Ureter (tissue), 1 donor: ENCODE measurements around the gene EFNA5. TPM values are rescaled to one million over a fixed set of nuclear protein-coding genes. Genes with fewer than 3 reads are reported as not detected.
A peak's percentile ranks its signal among the peaks of the same experiment; 100 is the strongest.

Source experiments
- DNase-seq: peaks from one replicate; pipeline ENCODE4 v3.0.0-alpha.2; 2020; ENCODE audit warnings: low spot score
- total RNA-seq: library from RNA; stranded (reverse); gene quantifications from one replicate; pipeline ENCODE4 v1.2.4, GENCODE V29; 2023
- donor health status: DM: yes; HTN: yes; CAD: no.

EFNA5 gene
- 60.4 TPM for total RNA-seq

DNA sequence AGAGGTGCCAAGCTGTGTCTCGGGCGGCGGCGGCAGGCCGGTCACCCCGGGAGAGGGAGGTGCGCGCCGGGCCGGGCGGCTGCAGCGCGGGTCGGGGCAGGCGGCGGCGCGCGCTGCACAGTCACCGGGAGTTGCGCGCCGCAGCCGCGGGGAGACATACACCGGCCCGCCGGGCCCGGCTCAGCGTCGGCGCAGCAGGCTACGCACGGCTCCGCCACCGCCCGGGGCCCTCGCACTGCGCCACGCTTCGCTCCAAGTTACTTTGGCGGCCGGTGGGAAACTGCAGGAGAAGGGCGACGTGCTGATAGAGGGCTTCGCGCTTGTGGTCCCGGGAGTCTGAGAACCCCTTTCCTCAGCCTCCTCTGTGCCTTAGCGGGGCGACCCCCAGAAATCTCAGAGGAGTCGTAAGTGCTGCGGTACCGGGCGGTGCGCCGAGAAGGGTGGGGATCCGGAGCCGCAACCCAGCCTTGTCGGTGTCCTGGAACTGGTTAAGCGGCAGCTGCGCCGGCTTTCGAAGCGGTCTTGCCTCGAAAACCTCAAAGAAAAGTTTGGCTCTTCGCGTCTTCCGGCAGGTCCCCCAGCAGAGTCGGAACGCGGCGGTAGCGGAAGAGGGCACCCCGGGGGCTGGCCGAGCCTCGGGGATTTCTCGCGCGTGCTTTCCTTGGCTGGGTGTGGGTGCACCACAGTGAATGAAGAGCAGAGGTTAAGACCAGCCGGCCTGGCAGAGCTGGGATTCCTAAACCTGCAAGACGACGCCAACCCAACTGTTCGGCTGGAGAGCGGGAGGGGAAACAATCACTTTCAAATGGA is at the start of gene EFNA5:
Gene EFNA5, minus strand, starts transcription at position 6 of the 810 bp plus-strand sequence.
- peak; percentile 59 for DNase-seq

DNA sequence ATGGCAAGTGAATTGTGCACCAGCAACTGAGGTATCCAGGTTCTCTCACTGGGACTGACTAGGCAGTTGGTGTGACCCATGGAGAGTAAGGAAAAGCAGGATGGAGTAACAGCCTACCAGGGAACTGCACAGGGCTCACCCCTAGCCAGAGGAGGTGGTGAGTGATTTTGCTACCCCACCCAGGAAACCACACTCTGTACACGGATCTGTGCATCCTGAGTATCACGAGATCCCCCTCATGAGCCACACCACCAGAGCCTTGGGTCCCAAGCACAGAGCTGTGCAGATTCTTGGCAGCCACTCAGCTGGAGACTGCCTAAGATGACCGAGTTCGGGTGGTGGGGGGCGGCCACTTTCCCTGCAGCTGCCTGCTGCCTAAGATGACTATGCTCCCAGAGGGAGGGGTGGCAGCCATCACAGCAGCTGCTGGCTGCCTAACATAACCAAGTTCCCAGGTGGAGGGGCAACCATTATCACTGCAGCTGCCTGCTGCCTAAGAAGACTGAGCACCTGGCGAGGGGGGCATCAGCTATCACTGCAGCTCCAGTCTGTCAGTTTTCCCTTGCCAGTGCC is 48.4 kb upstream of the EFNA5 start:
- DNase-seq = no peak

DNA sequence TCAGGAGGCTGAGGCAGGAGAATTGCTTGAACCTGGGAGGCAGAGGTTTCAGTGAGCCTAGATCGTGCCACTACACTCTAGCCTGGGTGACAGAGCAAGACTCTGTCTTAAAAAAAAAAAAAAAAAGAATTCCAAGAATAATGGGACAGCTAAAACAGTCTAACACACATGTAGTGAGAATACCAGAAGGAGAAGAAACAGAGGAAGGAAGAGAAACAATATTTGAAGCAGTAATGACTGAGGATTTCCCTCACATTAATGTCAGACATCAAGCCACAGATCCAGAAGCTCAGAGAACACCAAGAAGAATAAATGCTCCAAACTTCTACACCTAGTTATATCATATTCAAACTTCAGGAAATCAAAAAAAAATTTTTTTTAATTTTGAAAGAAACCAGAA is 47.1 kb upstream of the EFNA5 start:
- DNase-seq = no peak

DNA sequence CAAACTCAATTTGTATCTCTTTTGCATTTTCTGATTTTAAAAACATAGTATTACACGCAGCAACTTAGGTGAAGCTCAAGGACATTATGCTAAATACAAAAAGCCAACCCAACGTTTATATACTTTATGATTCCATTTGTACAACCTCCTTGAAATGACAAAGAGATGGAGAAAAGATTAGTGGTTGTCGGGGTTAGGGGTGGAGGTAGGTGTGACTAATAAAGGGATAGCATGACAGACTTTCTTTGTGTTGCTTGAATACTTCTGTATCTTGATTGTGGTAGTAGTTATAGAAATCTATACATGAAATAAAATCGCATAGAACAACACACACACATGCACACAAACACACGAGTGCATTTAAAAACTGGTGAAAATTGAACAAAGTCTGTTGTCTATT is 42.5 kb upstream of the EFNA5 start:
- no peak for DNase-seq

DNA sequence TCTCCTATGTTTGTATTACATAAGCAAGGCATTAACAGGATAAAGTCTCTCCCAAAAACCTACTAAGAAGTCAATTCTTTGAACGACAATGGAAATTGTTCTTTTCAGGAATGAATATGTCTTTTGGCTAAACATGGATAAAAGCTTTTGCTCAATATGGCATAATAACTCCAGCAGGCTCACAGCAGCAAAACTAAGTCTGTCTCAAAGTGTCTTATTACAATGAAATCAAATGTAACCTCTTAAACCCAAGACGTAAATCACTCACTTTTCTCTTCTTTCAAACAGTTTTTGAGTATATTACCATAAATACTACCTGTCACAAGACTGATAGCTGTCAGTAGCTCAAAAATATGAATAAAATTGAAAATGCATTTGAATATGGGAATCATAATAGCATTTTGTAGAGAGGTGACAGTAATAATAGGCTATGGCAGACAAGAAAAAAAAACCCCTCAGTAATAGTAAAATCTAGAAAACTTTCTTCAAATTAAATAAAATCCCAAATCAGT is 41.7 kb upstream of the EFNA5 start:
- DNase-seq = no peak

DNA sequence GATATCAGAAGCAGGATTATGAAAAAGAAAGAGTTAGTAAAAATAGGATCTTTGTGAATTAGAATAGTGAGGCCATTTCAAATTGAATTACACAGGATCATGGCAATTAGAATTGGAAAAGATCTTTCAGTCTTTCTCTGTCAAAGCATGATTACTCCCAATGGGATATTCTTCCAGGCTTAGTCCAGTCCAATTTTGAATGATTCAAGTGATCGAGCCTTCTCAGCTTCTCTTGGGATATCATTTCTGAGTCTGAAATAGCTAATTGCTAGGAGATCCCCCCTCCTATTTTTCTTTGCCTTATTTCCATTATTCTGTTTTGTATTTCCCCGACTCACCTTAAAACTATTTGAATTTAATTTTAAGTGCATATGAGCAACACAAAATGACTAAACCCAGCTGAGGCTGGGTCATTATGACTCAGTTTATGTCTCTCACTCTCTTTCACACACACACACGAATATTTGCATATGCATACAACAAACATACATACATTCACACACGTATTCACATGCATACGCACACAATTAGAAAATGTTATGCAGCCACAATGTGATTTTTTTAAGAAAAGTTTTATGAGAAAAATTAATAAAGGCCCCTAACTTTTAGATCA is 34.8 kb upstream of the EFNA5 start:
- DNase-seq = no peak

DNA sequence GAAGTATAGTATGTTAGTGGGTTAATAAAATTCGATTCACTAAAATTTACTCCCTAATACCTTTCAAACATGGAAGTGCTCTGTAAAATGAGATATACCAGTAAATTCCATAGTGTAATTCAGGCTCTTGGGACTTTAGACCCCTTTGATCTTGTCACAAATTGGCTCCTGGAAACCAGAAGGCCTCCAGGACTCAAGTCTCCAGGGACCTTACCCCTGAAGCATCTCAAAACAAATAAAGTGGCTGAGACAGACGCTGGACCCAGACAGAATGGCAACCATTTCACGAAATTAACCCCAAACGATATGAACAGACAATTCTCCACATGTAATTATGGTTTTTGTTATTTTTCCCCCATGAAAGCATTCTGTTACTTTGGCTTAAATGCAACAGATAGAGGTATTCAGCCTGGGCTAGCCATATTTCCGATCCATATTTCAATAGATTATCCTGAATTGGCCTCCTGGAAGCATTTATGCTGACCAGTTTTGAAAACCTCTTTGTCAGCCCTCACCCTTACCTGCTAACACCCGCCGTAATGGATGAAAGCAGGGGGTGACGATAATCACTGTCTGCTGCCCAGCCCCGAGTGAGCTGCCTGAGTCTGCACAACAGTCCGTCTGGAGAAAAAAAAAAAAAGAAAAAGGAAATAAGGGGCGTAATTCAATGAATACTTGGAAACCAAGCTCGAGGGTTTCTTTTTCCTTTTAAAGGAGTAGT is 34.1 kb upstream of the EFNA5 start:
- DNase-seq = no peak

DNA sequence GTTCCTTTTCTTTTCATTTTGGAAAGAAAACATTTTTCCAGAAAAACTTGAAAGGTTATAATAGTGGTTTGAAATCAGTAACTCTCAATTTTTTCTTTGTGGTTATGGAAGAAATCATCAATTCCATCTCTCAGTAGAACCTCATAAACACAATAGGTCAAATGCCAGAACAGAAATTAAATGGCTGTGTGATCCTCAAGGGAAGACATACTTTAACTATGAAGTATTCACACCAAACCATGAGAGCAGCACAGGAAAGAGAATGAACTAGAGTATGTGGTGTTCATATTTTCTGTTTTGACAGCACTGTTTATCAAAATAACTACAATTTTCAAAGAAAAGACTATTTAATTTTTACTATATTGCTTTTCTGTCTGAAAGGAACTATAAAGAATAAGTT is 29.7 kb upstream of the EFNA5 start:
- DNase-seq = no peak

DNA sequence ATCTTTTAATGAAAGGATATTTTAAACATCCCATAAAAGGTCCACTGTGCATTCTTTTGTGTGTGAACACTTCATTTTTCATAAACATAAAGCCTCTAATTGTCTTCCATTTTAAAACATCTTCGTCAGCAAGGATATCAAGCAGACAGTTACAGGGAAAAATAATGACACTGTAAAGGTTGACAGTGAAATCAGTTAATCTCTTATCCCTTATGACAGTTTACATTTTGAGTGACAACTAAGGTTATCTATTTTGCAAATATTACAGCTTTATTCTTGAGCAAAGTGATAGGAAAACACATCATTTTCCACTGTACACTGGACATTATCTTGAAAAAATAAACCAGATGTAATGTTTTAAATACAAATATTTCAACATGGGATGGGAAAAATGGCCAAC is 28.7 kb upstream of the EFNA5 start:
- no peak for DNase-seq

DNA sequence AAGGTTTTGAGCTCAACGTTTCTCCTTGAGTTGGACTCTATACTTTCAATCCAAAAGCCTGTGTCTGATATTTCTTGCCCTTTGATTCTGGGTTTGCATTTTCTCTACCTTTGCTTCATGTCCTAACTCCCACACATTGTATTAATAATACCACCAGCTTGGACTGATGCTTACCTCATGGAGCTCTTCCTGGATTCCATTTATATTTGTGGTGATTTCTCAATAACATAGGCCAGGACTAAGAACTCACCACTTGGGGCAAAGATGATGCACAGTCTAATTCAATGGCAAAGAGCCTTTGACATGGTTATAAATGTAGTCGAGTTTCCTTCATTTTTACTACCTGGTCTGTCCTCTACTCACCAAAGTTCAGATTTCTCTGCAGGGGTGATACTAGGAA is 27.5 kb upstream of the EFNA5 start:
- DNase-seq = no peak

DNA sequence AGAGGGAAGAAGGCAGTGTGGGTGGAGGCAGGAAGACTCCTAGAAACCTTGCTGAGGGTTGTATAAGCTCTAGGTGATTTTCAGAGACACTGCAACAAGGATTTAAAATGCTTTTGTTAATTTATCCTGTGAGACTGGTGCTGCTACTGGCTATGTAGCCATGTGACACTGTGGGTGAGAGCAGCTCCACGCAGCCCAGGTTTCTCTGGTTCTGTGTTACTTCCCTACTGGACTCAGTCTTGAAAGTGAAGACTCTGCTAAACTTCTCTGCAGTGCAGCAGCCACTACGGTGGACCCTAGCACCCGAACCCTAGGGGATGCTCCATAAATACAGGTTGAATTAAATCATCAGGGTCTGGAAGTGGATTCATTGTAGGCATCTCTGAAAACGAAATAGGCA is 25.8 kb upstream of the EFNA5 start:
- no peak for DNase-seq

DNA sequence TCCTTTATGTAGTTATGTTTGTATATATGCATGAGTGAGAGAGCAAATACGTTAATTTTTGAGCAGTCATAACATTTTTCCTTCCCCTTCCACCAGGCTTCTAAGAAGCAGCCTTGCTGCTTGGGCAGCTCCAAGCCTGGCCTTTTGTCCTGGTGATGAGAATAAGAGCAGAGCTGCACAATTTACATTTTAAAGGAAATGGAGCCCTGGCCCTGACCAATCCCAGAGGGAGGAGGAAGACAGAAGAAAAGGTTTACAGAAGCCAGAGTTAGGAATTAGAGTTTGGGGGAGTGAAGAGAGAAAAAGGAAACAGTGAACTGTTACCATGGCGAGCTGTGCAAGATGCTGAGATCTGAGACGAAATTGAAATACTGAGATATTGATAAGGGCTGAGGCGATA is 25.3 kb upstream of the EFNA5 start:
- no peak for DNase-seq

DNA sequence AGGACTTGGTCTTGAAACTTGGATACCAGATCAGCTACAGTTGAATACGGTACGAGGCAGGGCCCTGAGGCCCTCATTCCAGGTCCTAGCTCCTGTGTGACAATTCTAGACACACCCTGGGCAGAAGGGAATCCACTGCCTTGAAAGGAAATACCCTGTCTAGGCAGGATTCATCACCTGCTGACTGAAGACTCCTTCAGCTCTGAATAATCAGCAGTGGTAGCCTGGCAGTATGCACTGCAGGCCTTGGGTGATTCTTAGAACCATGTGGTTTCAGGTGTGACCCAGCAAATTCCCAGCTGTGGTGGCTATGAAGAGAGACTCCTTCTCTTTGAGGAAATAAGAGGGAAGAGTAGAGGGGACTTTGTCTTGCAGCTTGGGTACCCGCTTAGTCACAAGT is 17.2 kb upstream of the EFNA5 start:
- DNase-seq = no peak

DNA sequence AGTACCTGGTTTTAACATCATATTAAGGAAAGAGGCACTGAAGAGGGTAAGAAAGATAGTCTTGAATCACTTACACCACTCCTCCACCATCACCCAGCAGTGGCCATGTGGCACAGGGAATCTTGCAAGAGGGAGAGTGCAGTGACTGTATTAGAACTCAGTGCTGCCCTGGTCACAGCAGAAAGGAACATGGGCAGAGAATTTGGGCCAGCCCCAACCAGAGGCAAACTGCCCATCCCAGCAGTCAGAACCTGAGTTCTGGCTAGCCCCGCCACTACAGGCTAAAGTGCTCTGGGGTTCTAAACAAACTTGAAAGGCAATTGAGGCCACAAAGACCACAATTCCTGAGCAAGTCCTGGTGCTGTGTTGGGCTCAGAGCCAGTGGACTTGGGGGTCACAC is 16.7 kb upstream of the EFNA5 start:
- no peak for DNase-seq

DNA sequence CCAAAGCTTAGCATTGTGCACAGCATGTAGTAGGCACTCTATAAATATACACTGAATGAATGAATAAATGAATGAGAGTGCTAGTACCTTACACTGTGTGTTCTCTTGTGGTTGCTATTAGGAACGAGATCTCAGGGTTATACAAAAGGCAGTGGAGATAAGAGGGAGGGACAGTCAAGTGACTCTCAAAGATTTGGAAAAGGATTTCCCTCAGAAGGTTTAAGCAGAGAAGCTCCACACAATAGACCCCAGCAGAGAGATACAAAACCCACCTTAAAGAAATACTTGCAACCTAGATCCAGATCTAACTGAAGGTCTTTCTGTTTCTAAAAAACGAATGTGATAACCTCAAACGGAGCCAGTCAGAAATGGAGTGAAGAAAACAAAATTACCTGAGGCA is 11.8 kb upstream of the EFNA5 start:
- DNase-seq = no peak

DNA sequence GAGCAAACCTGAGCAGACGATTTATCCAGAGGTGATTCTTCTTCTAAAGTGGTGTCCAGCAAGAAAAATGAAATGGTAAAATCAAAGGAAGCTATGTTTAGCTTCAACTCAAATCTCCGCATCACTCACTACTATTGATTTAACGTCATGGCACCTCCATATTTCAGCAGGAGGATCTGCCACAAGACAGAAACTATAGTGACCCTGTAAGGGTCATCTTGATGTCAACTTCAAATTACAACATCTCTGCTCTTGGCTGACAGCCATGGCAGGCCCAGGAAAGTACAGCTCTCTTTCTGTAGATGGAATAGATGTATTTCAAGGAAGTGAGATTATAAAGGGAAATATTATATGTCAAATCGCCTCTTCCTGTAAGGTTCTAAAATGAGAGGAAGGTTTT is 10.1 kb upstream of the EFNA5 start:
- DNase-seq = no peak

DNA sequence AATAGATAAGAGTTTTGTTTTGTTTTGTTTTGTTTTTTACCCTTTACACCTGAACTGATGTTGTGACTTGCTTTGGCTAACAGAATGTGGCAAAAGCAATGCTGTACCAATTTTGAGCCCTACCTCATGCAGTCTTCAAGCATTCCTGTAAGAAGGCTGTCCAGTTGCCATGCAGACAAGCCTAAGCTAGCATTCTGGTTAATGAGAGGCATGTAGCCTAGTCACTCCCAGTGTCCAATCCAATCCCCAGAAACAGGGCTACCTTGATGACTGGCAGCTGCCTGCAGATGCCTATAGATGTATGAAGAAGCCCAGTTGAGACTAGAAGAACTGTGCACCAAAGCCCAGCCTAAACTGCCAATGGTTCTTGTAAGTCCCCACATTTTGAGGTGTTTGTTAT is 9.4 kb upstream of the EFNA5 start:
- no peak for DNase-seq

DNA sequence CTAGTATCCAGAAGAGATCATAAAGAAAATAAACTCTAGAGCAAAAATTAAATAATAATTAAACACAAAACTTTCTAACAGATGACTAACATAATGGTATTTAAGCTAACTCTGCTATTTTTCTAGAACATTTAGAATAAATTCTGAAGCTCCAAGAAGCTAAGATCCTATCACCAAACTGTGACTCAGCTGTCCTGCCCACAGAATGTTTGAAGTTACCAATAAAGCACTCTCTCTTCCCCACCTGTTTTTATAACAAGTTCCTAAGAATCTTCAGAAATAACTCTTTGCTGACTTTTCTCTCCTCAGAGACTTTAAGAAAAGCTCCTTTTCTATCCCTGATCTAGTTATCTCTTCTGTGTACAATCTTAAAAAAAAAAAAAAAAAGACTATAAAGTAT is 6.0 kb upstream of the EFNA5 start:
- DNase-seq = no peak

DNA sequence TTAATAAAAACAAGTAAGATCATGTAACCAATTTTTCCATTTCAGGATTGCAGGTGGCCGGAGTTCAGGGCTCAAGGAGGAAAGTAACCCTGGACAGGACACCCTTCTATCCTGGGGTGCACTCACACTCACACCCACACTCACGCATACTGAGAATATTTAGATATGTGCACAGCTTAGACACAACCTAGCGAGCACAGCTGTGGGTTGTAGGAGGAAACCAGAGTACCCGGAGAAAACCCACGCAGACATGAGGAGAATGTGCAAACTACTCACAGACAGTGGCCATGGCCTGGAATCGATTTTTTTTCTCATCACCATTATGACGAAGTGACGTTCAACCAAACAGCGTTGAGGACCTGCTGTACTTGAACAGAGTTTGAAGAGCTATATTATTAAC is 4.5 kb upstream of the EFNA5 start:
- no peak for DNase-seq

DNA sequence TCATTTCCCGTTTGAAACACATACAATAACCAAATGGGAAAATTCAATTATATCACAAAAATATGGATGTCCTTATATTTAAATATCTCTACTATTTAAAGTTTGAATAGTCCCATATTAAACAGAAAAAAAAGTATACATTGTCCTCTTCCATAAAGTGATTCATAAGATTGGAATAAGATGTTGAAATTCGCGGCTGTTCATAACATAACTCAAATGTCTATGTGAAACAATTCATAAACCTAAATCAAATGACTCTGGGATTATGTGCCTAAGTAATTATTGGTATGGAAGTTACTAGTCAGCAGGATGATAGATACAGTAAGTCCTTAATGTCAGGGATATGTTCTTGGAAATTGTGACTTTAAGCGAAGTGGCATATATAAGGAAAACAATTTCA is 3.9 kb upstream of the EFNA5 start:
- DNase-seq = no peak

DNA sequence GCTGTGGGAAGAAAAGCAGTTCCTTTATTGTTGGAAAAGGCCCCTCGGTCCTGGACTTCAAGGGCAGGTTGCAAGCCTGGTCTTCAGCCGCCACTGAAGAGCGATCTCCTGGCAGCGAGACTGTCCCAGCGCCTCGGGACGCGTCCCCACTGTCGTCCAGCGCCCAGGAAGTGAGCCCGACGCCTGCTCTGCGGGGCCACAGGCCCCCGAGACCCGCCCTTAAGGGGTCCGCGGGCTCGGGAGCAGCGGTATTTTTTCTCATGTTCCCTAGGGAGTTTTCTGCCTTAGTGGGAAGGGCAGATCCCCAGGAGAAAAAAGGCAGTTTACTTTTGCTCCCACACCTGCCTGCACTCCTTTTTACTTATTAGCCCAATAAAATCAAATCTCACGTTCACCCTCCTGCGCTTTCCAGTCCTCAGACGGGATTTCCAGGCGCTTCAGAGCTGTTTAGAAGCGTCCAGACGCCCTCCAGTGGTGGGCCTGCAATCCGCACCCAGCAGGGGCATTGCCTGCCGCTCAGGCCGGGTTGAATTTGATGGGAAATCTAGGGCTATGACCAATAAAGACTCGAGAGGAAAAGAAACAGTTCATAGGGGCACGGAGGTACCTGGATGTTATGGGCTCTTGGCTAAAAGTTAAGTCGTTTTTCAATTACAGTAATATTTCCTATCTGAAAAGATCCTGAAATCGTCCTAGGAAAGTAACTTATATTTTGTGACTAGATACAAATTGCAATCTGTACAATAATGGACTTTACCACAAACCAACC is 2.8 kb upstream of the EFNA5 start:
- peak; percentile 90 for DNase-seq

DNA sequence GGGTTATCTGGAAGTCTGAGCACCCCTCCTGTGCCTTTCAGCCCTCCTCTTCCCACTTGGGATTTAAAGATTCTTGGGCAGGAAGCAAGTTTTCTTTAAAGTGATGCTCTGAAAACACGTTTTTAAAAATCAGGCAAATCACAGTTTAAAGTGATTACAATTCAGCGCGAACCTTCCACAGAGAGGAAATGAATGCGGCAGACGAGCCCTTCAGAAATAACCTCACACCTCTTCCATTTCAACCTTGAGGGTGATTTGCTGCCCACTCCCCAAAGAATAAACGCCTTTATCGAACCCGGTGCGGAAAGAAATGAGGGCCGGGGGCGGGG is 2.3 kb upstream of the EFNA5 start:
- no peak for DNase-seq
